Measurements from ENCODE around the gene CECR2.
"Not testable (repeated sequence)": the region's sequence is repeated elsewhere in the genome, so short reads cannot be mapped to it uniquely, and the experiment has no call there.

CECR2 gene

DNA sequence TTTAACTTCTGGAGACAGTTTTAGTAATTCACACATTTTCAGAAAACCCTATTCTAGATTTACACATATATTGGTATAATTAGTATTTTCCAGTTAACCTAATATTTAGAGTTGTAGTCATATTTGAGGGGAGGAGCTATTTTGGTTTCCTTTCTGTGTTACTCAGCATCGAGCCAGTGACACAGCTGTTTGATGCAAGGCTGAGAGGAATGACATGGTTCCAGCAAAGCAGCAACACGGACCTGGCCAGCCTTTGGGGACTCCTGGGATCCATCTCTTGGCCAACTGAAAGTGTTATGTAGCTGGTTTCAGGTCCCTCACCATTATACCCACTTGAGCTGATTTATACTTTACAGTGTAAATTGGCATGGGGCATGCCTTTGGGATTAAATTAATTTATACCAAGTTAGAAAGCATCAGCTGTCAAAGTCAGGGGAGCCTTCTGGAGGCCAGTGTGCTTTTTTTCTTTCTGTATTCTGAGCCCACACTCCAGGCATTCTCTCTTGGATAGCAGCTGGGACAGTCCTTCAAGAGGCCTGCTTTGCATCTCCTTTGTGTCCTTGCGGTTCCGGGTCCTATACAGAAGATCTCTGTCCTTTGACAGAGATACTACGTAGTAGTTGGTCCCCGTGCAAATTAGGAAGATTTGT, 102.8 kb downstream of the CECR2 start:
- no peak for DNase-seq

DNA sequence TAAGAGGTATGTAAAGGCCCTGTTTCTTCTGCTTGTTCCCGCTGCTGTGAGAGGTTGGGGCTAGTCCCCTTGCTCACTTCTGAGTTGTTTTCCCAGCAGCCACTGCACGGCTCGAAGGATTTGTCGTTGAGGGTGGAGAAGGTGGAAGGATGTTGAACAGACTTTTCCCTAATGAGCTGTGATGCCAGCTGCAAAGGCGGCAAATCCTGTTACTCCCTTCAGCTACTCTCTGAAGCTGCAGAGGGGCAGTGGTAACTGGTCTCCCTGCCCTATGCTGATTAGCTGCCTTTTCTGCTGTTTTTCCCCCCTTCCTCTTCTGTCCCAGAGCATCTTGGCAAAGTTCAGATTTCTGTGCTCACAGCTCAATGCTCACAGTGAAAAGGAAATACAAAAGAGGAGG, 103.7 kb downstream of the CECR2 start:
- no peak for DNase-seq

- no peak for DNase-seq
Observed at GRCh38 chr22:17475318-17476230, 106.3 kb downstream of the CECR2 start.

DNA sequence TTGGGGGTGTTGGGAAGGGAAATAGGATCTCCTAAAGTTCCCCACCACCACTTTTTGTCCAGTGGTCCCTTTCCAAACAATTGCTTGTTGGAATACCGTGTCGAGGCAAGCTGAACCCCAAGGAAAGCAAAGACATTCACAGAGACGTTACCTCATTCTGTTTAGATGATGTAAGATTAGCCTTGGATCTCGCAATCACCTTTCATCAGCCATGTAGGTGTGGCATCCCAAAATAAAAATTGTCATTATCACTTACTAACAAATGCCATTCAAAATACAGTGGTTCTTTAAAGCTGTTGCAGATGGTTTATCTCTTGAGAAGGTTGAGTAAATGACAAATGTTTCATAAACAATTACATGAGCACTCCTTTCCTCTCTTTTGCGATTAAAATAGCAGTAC, 107.6 kb downstream of the CECR2 start:
- DNase-seq, result no peak

- peak; percentile 53 for DNase-seq
Observed at GRCh38 chr22:17477391-17477833, 108.2 kb downstream of the CECR2 start.

GRCh38 chr22:17479135-17479534, 109.9 kb downstream of the CECR2 start:
- DNase-seq, result no peak

- no peak for DNase-seq
Observed at GRCh38 chr22:17481424-17481823, 112.2 kb downstream of the CECR2 start.

- no peak for DNase-seq
Observed at GRCh38 chr22:17483688-17484372, 114.6 kb downstream of the CECR2 start.

- no peak for DNase-seq
Observed at GRCh38 chr22:17484608-17485007, 115.3 kb downstream of the CECR2 start.

GRCh38 chr22:17486313-17486712, 117.1 kb downstream of the CECR2 start:
- DNase-seq, result no peak

- DNase-seq, result no peak
Observed at GRCh38 chr22:17486719-17487118, 117.5 kb downstream of the CECR2 start.

DNA sequence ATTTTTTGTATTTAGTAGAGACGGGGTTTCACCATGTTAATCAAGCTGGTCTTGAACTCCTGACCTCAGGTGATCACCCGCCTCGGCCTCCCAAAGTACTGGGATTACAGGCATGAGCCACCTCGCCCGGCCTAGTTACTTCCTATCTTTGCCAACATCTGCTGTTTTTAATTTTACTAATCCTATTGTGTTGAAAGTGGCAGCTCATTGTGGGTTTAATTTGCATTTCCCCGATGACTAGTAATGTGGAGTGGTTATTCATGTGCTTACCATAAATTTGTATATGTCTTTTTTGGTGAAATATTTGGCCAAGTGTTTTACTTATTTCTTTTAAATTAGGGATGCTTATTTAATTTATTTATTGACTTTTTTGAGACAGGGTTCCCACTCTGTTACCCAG, 119.8 kb downstream of the CECR2 start:
- DNase-seq, result no peak

- DNase-seq, result no peak
Observed at GRCh38 chr22:17491090-17491640, 121.9 kb downstream of the CECR2 start.

DNA sequence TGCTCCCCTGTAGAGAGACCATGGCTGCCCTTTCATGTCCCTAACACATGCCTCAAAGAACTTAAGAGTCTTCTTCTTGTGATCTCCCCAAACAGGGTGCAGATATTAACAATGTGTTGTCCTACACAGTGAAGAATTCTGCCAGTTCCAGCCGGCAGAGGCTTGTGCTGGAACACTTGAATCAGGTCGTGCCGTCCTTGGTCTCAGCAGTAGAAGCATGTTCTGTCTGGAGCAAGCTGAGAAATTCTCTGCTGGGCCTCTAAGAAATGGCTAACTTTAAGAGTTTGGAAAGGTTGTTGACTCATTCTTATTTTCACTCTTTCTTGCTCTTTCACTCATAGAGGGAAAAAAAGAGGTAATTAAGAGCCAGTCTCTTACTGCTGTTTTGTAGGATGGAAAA, 123.0 kb downstream of the CECR2 start:
- DNase-seq, result no peak

DNA sequence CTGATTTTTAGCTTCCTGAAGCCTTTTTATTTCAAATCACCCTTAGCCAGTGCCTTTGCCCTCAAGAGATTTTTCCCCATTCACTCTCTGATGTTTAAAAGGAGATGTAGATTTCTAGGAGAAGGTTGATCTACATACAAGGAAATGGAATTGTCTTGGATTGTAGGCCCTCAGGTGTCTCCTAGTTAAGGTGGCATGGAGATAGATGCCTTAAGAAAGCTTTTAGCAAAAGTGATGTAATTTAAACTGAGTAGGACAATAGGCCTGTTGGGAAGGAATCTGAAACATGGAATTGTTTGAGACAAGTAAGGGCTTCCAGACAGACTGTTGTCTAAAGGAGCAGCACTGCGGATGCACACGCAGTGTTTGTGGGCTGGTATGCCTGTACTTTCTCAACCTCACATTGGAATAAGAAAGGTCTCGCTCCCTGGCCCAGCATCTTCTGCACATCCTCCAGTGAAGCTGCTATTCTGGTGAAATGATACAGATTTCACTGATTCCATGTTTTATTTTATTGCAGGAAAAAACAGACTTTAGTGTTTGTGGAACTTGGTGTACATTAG, 124.2 kb downstream of the CECR2 start:
- DNase-seq, result no peak

DNA sequence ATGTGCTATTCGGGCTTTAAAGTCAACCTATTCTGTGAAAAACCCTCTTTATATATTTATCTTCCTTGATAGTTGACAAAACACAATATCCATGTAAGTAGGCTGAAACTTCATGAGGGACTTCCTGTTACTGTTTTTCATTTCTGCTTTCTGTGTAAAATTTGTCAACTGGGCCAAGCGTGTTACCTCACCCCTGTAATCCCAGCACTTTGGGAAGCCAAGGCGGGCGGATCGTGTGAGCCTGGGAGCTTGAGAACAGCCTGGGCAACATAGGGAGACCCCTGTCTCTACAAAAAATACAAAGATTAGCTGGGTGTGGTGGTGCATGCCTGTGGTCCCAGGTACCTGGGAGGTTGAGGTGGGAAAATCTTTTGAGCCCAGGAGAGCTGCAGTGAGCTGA, 127.6 kb downstream of the CECR2 start:
- DNase-seq, result no peak

DNA sequence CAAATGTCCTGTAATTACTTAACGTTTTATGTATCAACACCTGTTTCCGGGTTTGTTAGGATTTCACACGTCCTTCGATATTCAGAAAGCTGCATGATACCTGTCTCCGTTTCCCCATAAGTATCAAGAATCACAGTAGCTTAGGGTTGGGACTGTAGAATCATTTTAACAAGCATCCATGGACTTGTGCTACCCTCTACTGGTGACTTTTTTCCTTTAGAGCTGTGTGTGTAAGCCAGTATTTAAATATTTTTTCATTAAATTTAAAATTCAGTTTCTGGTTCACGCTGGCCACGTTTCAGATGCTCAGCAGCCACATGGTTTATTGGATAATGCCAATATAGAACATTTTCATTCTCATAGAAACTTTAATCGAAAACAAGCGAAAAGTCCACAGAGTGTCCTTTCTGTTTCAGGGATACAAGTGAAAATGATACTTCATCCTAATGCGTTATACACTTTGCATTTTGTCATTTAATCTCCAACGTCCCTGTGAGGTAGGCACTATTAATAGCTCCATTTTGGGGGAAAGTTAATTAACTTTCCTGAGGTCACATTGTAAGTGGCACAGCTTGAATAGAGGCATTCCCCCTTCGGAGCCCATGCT, 132.5 kb downstream of the CECR2 start:
- peak; percentile 23 for DNase-seq

- DNase-seq, result no peak
Observed at GRCh38 chr22:17508110-17508509, 138.8 kb downstream of the CECR2 start.

GRCh38 chr22:17512960-17513359, 143.7 kb downstream of the CECR2 start:
- DNase-seq, result no peak

GRCh38 chr22:17513612-17514011, 144.4 kb downstream of the CECR2 start:
- DNase-seq, result no peak

DNA sequence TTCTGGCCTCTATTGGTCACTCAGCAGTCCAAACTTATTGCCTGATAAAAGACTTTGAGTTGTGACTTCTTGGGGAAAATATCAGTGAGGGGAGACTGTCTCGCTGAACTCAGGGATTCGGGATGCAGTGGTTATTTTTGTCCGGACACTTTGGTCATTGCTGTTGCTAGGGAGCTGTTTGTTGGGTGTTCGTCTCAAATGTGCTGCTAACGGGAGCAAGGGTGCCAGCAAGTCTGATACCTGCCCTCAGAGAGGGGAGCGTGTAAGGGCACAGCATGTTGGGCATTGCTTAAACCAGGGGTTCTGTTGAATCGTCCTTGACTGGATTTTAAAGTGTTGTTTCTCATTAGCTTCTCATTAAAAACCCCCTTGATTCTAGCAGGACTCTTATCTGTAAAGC, 144.8 kb downstream of the CECR2 start:
- no peak for DNase-seq

GRCh38 chr22:17518406-17518805, 149.1 kb downstream of the CECR2 start:
- DNase-seq, result no peak

DNA sequence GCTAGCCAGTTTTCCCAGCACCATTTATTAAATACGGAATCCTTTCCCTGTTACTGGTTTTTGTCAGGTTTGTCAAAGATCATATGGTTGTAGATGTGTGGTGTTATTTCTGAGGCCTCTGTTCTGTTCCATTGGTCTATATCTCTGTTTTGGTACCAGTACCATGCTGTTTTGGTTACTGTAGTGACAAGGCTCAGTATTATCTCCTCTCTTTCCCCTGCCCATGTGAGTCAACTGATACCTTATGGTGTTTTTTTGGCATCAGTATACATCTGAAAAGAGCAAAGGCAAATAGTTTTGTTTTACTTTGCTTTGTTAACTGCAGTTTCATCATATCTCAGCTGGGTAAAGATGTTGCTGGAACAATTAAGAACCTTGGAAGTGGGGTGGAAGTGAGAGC, 152.7 kb downstream of the CECR2 start:
- DNase-seq, result not testable (repeated sequence)
